LNCAP (cell line): ENCODE results near the gene PLEKHB1.

Source experiments
- CTCF ChIP-seq: fragments of 450-650 bp; IDR thresholded peaks from 2 replicates; pipeline ENCODE4 v1.5.1; 2017; ENCODE audit warnings: mild to moderate bottlenecking

The PLEKHB1 gene

GRCh38 chr11:73648571-73649046, 2.2 kb downstream of the PLEKHB1 start:
- no peak for TF ChIP-seq CTCF

GRCh38 chr11:73649206-73649605, 2.8 kb downstream of the PLEKHB1 start:
- TF ChIP-seq CTCF: no peak

GRCh38 chr11:73650400-73650799, 4.0 kb downstream of the PLEKHB1 start:
- TF ChIP-seq CTCF: no peak

GRCh38 chr11:73651252-73651651, 4.9 kb downstream of the PLEKHB1 start:
- TF ChIP-seq CTCF: no peak

- TF ChIP-seq CTCF: no peak
Measured at GRCh38 chr11:73651661-73652045, 5.3 kb downstream of the PLEKHB1 start.

- TF ChIP-seq CTCF: no peak
Measured at GRCh38 chr11:73652046-73652730, 5.8 kb downstream of the PLEKHB1 start.

- TF ChIP-seq CTCF: no peak
Measured at GRCh38 chr11:73652856-73653559, 6.6 kb downstream of the PLEKHB1 start.
